A549 treated with DMSO at 1 μM for 4 hours (cell line): Measurements from ENCODE around the gene CLCNKA. TPM values are rescaled to one million over a fixed set of nuclear protein-coding genes. Genes with fewer than 3 reads are reported as not detected.

ENCODE experiments used
- total RNA-seq: library from RNA; stranded (reverse); fragments of 200-300 nt; extraction: Qiagen RNA extraction; gene quantifications from 5 replicates; pipeline ENCODE4 v1.2.3, GENCODE V29; 2022; ENCODE audit warnings: low read depth

The CLCNKA gene
- 0.08 to 0.24 TPM (median 0.09 TPM) in 3 of 5 replicates, not detected in the others for total RNA-seq

GRCh38 chr1:16021681-16022080, at the start of gene CLCNKA:
Gene CLCNKA (plus strand): TSS chr1:16022036. CDS start chr1:16022620, 584 bp downstream.

DNA sequence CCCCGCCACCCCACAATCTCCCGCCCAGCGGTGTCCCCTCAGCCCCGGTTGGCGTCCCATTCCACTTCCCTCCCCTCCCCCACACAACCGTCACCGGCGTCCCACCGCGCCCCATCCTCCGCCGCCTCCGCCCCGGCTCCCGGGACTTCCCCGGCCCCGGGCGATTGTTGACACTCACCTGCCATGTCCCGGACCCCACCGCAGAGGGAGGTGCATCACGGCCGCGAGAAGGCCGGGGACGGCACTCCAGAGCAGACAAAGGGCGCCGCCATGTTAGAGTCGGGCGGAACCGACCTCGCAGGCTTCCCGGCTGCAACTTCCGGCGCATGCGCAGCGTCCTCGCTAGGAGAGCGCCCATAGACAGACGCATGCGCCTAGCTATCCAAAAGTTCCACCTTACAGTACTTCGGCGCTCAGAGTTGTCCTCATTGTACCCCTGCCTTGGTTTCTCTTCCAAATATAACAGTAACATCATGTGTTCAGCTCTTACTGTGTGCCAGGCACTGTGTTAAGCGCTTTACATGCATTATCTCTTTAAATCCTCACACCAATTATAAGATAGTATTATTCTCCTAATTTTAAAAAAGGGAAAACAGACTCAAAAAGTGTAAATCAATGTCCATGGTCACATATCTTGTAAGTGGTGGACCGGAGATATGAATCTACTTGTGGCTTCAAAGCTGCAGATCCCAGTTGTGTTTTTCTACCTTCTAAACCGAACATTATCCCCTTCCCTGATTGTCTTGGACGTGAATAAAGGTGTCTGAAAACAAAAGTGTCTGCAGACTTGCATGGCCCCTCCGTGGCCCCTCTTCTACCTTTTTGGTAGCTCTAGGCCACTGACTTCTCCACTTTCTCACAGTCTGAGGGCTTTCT, 45.8 kb upstream of the CLCNKA start, which contains the start of gene ZBTB17:
TSS of gene ZBTB17 (minus strand) at position 297 of the 876 bp plus-strand sequence. CDS start 27,606 bp downstream, outside the sequence.

DNA sequence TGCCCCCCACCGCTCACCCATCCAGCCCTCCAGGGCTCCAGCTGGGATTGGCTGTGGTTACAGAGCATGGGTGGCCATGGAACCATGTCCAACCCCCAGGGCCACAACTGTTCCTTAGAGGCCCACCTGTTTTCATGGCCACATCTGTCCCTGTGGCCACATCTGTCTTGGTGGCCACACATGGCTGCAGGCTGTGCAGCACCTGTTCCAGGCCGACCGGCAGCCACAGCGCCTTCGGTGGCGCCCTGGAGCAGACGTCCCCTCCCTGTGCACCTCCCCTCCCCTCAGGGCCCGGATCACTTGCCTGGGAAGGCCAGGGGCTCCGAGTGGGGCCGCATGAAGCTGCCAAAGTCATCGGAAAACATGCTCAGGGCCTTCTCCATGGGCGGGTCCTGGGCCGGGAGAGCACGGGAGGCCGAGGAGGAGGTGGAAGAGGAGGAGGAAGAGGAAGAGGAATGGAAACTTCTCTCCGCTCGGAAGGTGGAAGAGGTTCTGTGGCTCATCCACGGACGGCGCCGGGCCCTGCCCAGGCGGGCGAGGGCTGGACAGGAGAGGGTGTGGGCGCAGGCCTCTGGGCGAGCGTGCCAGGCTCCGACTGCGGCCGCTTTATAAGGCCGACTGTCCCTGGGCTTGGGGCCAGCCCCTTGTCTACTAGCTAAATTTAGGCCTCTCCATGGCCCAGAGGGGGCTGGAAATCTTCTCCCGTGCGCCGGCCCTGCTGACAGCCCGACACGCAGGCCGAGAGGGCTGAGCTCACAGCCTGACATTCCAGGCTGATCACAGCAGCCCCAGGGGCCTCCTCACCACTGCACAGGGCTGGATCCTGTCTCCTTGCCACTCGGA, 4.2 kb upstream of the CLCNKA start, which contains the start of gene HSPB7:
TSS of gene HSPB7 (minus strand) at position 583 of the 843 bp plus-strand sequence. CDS start at position 503, 80 bp downstream.

GRCh38 chr1:16043521-16043920, 21.7 kb downstream of the CLCNKA start, which contains the start of gene CLCNKB:
Gene CLCNKB (plus strand): TSS chr1:16043782. CDS start chr1:16044493, 711 bp downstream.

DNA sequence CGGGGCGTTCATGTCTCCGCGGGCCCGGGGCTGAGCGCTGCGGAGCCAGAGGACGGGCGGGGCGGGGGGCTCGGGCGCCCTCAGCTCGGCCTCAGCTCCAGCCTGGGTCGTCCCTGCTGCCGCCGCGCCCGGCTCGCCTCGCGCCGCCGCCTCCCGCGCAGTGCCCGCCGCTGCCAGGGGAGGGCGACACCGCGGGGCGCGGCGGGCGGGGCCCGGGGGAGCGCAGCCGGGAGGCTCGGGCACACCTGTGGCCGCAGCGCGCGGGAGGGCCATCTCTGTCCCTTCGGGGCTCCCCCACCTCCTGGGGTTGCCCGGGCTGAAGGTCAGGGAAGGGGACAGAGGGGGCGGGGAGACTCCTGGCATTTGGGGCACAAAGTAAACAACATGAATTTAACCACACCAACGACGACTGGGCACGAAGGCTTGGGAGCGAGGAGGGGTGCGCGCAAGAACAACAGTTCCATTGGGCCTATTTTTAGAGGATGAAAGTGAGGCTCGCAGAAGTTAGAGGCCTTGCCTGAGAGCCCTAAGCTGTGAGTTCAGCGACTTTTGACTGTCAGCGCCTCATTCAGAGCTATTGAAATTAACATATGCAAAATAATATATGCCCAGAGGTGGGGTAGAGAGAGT, 51.8 kb downstream of the CLCNKA start, which contains the start of gene FAM131C:
TSS of gene FAM131C (minus strand) at position 162 of the 630 bp plus-strand sequence. CDS start 209 bp downstream, outside the sequence.

Other genes starting within 250 kb of the CLCNKA start
- gene UQCRHL, start 214.4 kb upstream of the CLCNKA start, total RNA-seq = 5.7 to 8.0 TPM (median 6.9 TPM) in 5 replicates
- gene SPEN, start 174.3 kb upstream of the CLCNKA start, total RNA-seq = 36.7 to 46.5 TPM (median 43.9 TPM) in 5 replicates
- gene ZBTB17, start 45.9 kb upstream of the CLCNKA start, total RNA-seq = 11.5 to 14.4 TPM (median 12.8 TPM) in 5 replicates
- 0.02 TPM in 1 of 5 replicates, not detected in the others for gene SRARP, start 17.8 kb upstream of the CLCNKA start, total RNA-seq
- 0.05 TPM in 1 of 5 replicates, not detected in the others for gene HSPB7, start 4.0 kb upstream of the CLCNKA start, total RNA-seq
- 0.05 to 0.08 TPM (median 0.06 TPM) in 3 of 5 replicates, not detected in the others for gene CLCNKB, start 21.7 kb downstream of the CLCNKA start, total RNA-seq
- gene FAM131C, start 51.6 kb downstream of the CLCNKA start, total RNA-seq = 11.0 to 18.2 TPM (median 15.0 TPM) in 5 replicates
- gene EPHA2, start 134.0 kb downstream of the CLCNKA start, total RNA-seq = 122 to 148 TPM (median 131 TPM) in 5 replicates
- 5.1 to 7.1 TPM (median 6.6 TPM) in 5 replicates for gene ARHGEF19, start 190.6 kb downstream of the CLCNKA start, total RNA-seq
- gene CPLANE2, start 215.1 kb downstream of the CLCNKA start, total RNA-seq = 2.6 to 4.8 TPM (median 4.3 TPM) in 5 replicates